GM12878 (cell line): ENCODE measurements around the gene ADSL. TPM values are rescaled to one million over a fixed set of nuclear protein-coding genes. Genes with fewer than 3 reads are reported as not detected.
A peak's percentile ranks its signal among the peaks of the same experiment; 100 is the strongest.

Experiments used
- ATAC-seq: fragments of 200-7000 bp; cut with Tn5 transposase; 3 replicates; pipeline ENCODE4 v1.9.1; 2020; ENCODE audit warnings: mild to moderate bottlenecking, moderate library complexity
- BruUV-seq: library from RNA; stranded (reverse); fragments of 400-500 nt; replicated peaks from 2 replicates; lab custom pipeline; 2021; lab: Mats Ljungman, UMichigan
- CTCF ChIA-PET: fragments of 300-600 bp; sonication (Branson Sonifier 250); formaldehyde crosslinking; extraction: SDS; loops from one replicate; lab custom pipeline; 2021; ENCODE audit warnings: inconsistent platforms; lab: Yijun Ruan, JAX
- POLR2A ChIA-PET: fragments of 350-600 bp; formaldehyde crosslinking; extraction: SDS; loops from one replicate; lab custom pipeline; 2021; ENCODE audit warnings: inconsistent platforms; lab: Charles Lee
- RAD21 ChIA-PET: fragments of 300-600 bp; sonication (Branson Sonifier 250); formaldehyde crosslinking; loops from one replicate; lab custom pipeline; 2023; ENCODE audit warnings: antibody characterized with exemption; ENCODE audit not compliant: unreplicated experiment; lab: Charles Lee
- SMC1A ChIA-PET: fragments of 300-600 bp; sonication (Branson Sonifier 250); formaldehyde crosslinking; loops from one replicate; lab custom pipeline; 2023; ENCODE audit not compliant: unreplicated experiment, uncharacterized antibody; lab: Charles Lee
- DNase-seq: peaks from one replicate; pipeline ENCODE4 v3.0.0-alpha.2; 2011; ENCODE audit warnings: low read depth, low spot score
- FAIRE-seq: peaks from 3 replicates; lab custom pipeline; 2011; peaks lifted over from hg19 to GRCh38; lab: Jason Lieb, UNC
- H2AFZ ChIP-seq: 2 replicates; pipeline ENCODE4 v1.6.0; 2011; ENCODE audit warnings: low read depth, low read length, control low read depth; ENCODE audit not compliant: control insufficient read depth
- H3K27ac ChIP-seq: 2 replicates; pipeline ENCODE4 v1.5.1; 2011; ENCODE audit warnings: control low read depth; ENCODE audit not compliant: control insufficient read depth, insufficient read depth
- H3K27me3 ChIP-seq, 2 experiments: replicated peaks in 1 of 2; 2 replicates each; pipeline versions ENCODE4 v1.6.0 to v1.6.1; 2011; ENCODE audit warnings: low read length in 1 of 2; ENCODE audit not compliant: control insufficient read depth in 2 of 2, insufficient read depth in 2 of 2
- H3K36me3 ChIP-seq, 2 experiments: 2 replicates each; pipeline ENCODE4 v1.5.1; 2011; ENCODE audit warnings: low read length in 1 of 2; ENCODE audit not compliant: control insufficient read depth in 2 of 2, insufficient read depth in 2 of 2
- H3K4me1 ChIP-seq: 2 replicates; pipeline ENCODE4 v1.6.1; 2011; ENCODE audit warnings: mild to moderate bottlenecking, low read length, moderate library complexity, mixed read lengths; ENCODE audit not compliant: control insufficient read depth, insufficient read depth
- H3K4me2 ChIP-seq: 2 replicates; pipeline ENCODE4 v1.6.0; 2011; ENCODE audit warnings: control low read depth; ENCODE audit not compliant: control insufficient read depth, insufficient read depth
- H3K4me3 ChIP-seq: fragments of 200-600 bp; sonication (generic); 2 replicates; pipeline ENCODE4 v1.5.1; 2016
- H3K79me2 ChIP-seq: 2 replicates; pipeline ENCODE4 v1.6.0; 2011; ENCODE audit warnings: low read length; ENCODE audit not compliant: control insufficient read depth, insufficient read depth
- H3K9ac ChIP-seq: 2 replicates; pipeline ENCODE4 v1.8.0; 2011; ENCODE audit warnings: low read length, control low read depth, mixed read lengths; ENCODE audit not compliant: control insufficient read depth, insufficient read depth
- H3K9me3 ChIP-seq: replicated peaks from 3 replicates; pipeline ENCODE4 v1.5.1; 2011; ENCODE audit warnings: mild to moderate bottlenecking, low read length; ENCODE audit not compliant: control insufficient read depth, insufficient read depth
- H4K20me1 ChIP-seq: 2 replicates; pipeline ENCODE4 v1.6.0; 2011; ENCODE audit not compliant: control insufficient read depth, insufficient read depth
- BACH1 ChIP-seq: fragments of 450-650 bp; IDR thresholded peaks from 2 replicates; pipeline ENCODE4 v1.6.1; 2017; ENCODE audit warnings: mild to moderate bottlenecking, borderline replicate concordance
- BMI1 ChIP-seq: fragments of 450-650 bp; IDR thresholded peaks from 2 replicates; pipeline ENCODE4 v1.6.1; 2016; ENCODE audit warnings: mild to moderate bottlenecking, moderate library complexity, borderline replicate concordance
- CHD1 ChIP-seq: IDR thresholded peaks from 2 replicates; pipeline ENCODE4 v1.6.1; 2012; ENCODE audit warnings: low read depth, low read length, improper control_type of control experiment
- CREM ChIP-seq: IDR thresholded peaks from 2 replicates; pipeline ENCODE4 v1.6.1; 2014; ENCODE audit warnings: antibody characterized with exemption, low read depth
- DPF2 ChIP-seq: fragments of 450-650 bp; IDR thresholded peaks from 2 replicates; pipeline ENCODE4 v1.6.1; 2017; ENCODE audit warnings: mild to moderate bottlenecking
- EP300 ChIP-seq, 2 experiments: fragments of 150-350 bp in 1 of 2; IDR thresholded peaks; 2 replicates each; pipeline ENCODE4 v1.6.1; 2011 to 2012; ENCODE audit warnings: low read depth in 2 of 2, low read length in 2 of 2, borderline replicate concordance in 1 of 2, improper control_type of control experiment in 1 of 2, inconsistent platforms in 1 of 2; ENCODE audit not compliant: control insufficient read depth in 1 of 2
- FOXM1 ChIP-seq: IDR thresholded peaks from 2 replicates; pipeline ENCODE4 v1.6.1; 2012; ENCODE audit warnings: low read depth, mild to moderate bottlenecking, inconsistent platforms, low read length, moderate library complexity
- KLF5 ChIP-seq: fragments of 450-650 bp; IDR thresholded peaks from 2 replicates; pipeline ENCODE4 v1.6.1; 2014; ENCODE audit warnings: mild to moderate bottlenecking; ENCODE audit not compliant: partially characterized antibody
- MYB ChIP-seq: fragments of 150-350 bp; IDR thresholded peaks from 2 replicates; pipeline ENCODE4 v1.6.1; 2014; ENCODE audit warnings: mild to moderate bottlenecking, low read depth, low read length, borderline replicate concordance
- NBN ChIP-seq: fragments of 450-650 bp; IDR thresholded peaks from 2 replicates; pipeline ENCODE4 v1.6.1; 2016
- PAX5 ChIP-seq: IDR thresholded peaks from 2 replicates; pipeline ENCODE4 v1.6.1; 2011; ENCODE audit warnings: low read depth, low read length, borderline replicate concordance
- RAD21 ChIP-seq: IDR thresholded peaks from 2 replicates; pipeline ENCODE4 v1.6.1; 2011; ENCODE audit warnings: mild to moderate bottlenecking, low read depth, low read length, moderate library complexity; ENCODE audit not compliant: insufficient read depth
- SMC3 ChIP-seq: IDR thresholded peaks from 2 replicates; pipeline ENCODE4 v1.6.1; 2011; ENCODE audit warnings: low read length, improper control_type of control experiment, borderline replicate concordance
- STAT1 ChIP-seq: fragments of 450-650 bp; conservative IDR thresholded peaks from 2 replicates; pipeline ENCODE4 v1.6.1; 2014; ENCODE audit warnings: antibody characterized with exemption, mild to moderate bottlenecking
- TCF7 ChIP-seq: IDR thresholded peaks from 2 replicates; pipeline ENCODE4 v1.6.1; 2014; ENCODE audit warnings: antibody characterized with exemption, borderline replicate concordance
- YY1 ChIP-seq: IDR thresholded peaks from 2 replicates; pipeline ENCODE4 v1.6.1; 2011; ENCODE audit warnings: low read depth, mild to moderate bottlenecking, low read length
- WGBS: methylation state at CpG from one replicate; pipeline ENCODE4 v1.1.6; 2016; ENCODE audit warnings: low lambda C conversion rate; ENCODE audit not compliant: insufficient replicate concordance, insufficient coverage; ENCODE audit errors: missing lambda C conversion rate; 5-methylcytosine and 5-hydroxymethylcytosine counted together
- in situ Hi-C: fragments of 300-500 bp; cut with MboI; formaldehyde crosslinking; loops from 9 replicates; pipeline ENCODE4 v1.14.3; 2018; ENCODE audit warnings: mixed read lengths
- intact Hi-C: fragments of 100-400 bp; cut with micrococcal nuclease; formaldehyde crosslinking; loops from one replicate; pipeline ENCODE4 v1.14.2; 2022; ENCODE audit not compliant: unreplicated experiment
- polyA plus RNA-seq, 11 experiments: library from polyadenylated mRNA; depleted of rRNA in 4 of 11; unstranded in 6 of 11; stranded (reverse) in 5 of 11; fragments of >200 nt; fragmentation: Nextera tagmentation in 4 of 11; fragmentation: Illumina TruSeq in 1 of 11; extraction: Ambion mirVana in 4 of 11; extraction: Trizol in 1 of 11; gene quantifications; 1 replicate in 1 of 11; 2 replicates in 10 of 11; pipeline versions ENCODE4 v1.2.1 to v1.2.3, GENCODE V29; 2011 to 2016; ENCODE audit warnings: inconsistent platforms in 2 of 11, missing spikeins in 2 of 11, low read depth in 1 of 11
- total RNA-seq, 4 experiments: library from RNA; depleted of rRNA in 3 of 4; stranded (reverse); fragments of >200 nt in 3 of 4; fragmentation: Illumina TruSeq in 1 of 4; extraction: Trizol in 1 of 4; gene quantifications; 2 replicates each; pipeline versions ENCODE4 v1.2.1 to v1.2.3, GENCODE V29; 2013 to 2021
- TF ChIP-seq, protein P1 (sequence below): fragments of 450-650 bp; IDR thresholded peaks from 2 replicates; pipeline ENCODE4 v1.6.1; 2014; ENCODE audit warnings: mild to moderate bottlenecking
- TF ChIP-seq, protein P2 (sequence below): fragments of 450-650 bp; IDR thresholded peaks from 2 replicates; pipeline ENCODE4 v1.6.1; 2016; ENCODE audit warnings: mild to moderate bottlenecking
- TF ChIP-seq, protein P3 (sequence below): fragments of 450-650 bp; IDR thresholded peaks from 2 replicates; pipeline ENCODE4 v1.6.1; 2017; ENCODE audit warnings: mild to moderate bottlenecking, low read depth, inconsistent platforms; ENCODE audit not compliant: poor library complexity, severe bottlenecking

Gene ADSL
- total and polyA plus RNA-seq, 10 of the 15 experiments (the other 5 are each of a cell fraction or from before 2014, with no cell fraction given) = 126 to 313 (median 143) TPM

DNA sequence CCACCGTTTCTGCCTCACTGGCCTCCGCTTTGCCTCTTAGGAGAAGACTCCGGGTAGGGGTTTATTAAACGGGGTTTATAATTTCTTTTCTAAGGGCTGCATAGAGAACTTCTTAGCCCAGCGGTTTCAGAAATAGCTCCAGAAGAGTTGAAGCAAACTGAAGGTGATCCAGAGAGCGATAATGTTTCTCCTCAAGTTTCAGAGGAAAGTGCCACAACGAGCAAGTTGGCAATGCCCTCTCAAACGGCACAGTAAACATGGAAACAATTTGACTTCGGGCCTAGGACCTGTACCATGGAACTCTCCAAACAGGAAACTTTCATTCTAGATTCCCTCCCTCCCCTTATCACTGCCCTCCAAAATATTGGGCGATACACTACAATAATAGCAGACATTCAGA is 1.0 kb downstream of the ADSL start (continued):
- TF ChIP-seq DPF2 (no peak), TCF7 (no peak), BACH1 (no peak), CHD1 (no peak)

DNA sequence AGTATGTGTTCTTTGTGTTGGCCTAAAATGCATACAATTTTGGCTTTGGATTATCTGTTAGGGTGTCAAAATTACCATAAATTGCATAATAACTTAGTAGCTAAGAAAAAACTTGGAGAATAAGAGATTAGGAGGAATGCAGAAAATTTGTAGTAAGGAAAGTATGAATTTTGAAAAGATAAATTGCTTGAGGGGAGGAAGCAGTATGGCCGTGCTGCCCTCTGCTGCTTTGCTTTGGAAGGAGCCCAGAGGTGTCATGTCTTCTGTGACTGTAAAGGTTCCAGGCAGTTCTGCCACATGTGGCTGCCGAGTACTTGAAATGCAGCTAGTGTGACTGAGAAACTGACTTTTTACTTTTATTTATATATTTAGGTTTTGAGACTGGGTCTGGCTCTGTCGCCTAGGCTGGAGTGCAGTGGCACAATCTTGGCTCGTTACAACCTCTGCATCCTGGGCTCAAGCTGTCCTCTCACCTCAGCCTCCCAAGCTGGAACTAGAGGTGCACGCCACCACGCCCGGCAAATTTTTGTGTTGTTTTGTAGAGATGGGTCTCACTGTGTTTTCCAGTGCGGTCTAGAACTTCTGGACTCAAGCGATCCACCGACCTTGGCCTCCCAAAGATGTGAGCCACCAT is 1.8 kb downstream of the ADSL start:
- no peaks in the 10 kb centered on the region for H3K27me3 ChIP-seq
- DNase-seq (no peak), ATAC-seq (peak; percentile 59), FAIRE-seq (peak; percentile 80)
- H3K4me3 ChIP-seq = peak overlapping the region; percentile 81
- ChIA-PET RAD21 (interaction anchor here (0.6 to 4.9 kb wide), 29 partner anchors 12 to 551 kb away, joined by 3 to 40 read pairs (median 4); partner anchors contain the start of gene TNRC6B), CTCF (interaction anchor here (0.6 to 4.6 kb wide), 68 partner anchors 9 to 813 kb away, joined by 3 to 68 read pairs (median 4); partner anchors contain the start of gene TNRC6B), SMC1A (interaction anchor here (0.6 to 5.3 kb wide), 43 partner anchors 9 to 814 kb away, joined by 3 to 67 read pairs (median 6); partner anchors contain the start of gene SGSM3), POLR2A (interaction anchor here (1.0 to 4.4 kb wide), 5 partner anchors 72 to 304 kb away, joined by 3 to 28 read pairs (median 3); no protein-coding TSS in a partner anchor)
- intact Hi-C loops (loop anchor here (5.0 to 10.0 kb wide), 3 partner anchors 46 to 816 kb away; partner anchors contain the start of gene RPS19BP1), in situ Hi-C loops (loop anchor here (5.0 kb wide), 2 partner anchors 301 to 811 kb away; no protein-coding TSS in a partner anchor)
- no peaks in the 10 kb centered on the region for H4K20me1 ChIP-seq
- no peaks in the 10 kb centered on the region for H3K9me3 ChIP-seq
- WGBS = 31% methylated on average over 10 of the region's 10 CpGs
- no peak overlapping the region for H2AFZ ChIP-seq
- H3K4me2 ChIP-seq = peak overlapping the region; percentile 89
- H3K79me2 ChIP-seq = peaks cover 41% of the 10 kb centered on the region
- no peak overlapping the region for H3K27ac ChIP-seq
- no TSS peak for BruUV-seq
- 0 out of 2 replicates have a peak, but pooled peaks cover 3% of the 10 kb centered on the region for H3K4me1 ChIP-seq
- H3K36me3 ChIP-seq = peaks cover 0 to 17% of the 10 kb centered on the region in 2 experiments; a peak in 3 of 4 replicates
- peak overlapping the region; percentile 22 for H3K9ac ChIP-seq
- TF ChIP-seq SMC3 (peak; percentile 81; the same call in 1 of the 2 replicates), EP300 (IDR thresholded peaks at IDR 0.05; ENCODE audit: borderline replicate concordance in 1 of 2, control insufficient read depth in 1 of 2, low read depth in 2 of 2, low read length in 2 of 2) (no peak), RAD21 (peak; percentile 89), STAT1 (no peak), CREM (no peak), BMI1 (no peak), NBN (0 out of 2 replicates have a peak, but pooled peaks have one; percentile 16), KLF5 (peak; percentile 46), MYB (no peak), PAX5 (no peak), YY1 (peak; percentile 83), FOXM1 (0 out of 2 replicates have a peak, but pooled peaks have one; percentile 31)
- TF ChIP-seq, protein P1, sequence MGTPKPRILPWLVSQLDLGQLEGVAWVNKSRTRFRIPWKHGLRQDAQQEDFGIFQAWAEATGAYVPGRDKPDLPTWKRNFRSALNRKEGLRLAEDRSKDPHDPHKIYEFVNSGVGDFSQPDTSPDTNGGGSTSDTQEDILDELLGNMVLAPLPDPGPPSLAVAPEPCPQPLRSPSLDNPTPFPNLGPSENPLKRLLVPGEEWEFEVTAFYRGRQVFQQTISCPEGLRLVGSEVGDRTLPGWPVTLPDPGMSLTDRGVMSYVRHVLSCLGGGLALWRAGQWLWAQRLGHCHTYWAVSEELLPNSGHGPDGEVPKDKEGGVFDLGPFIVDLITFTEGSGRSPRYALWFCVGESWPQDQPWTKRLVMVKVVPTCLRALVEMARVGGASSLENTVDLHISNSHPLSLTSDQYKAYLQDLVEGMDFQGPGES = no peak
- TF ChIP-seq, protein P2, sequence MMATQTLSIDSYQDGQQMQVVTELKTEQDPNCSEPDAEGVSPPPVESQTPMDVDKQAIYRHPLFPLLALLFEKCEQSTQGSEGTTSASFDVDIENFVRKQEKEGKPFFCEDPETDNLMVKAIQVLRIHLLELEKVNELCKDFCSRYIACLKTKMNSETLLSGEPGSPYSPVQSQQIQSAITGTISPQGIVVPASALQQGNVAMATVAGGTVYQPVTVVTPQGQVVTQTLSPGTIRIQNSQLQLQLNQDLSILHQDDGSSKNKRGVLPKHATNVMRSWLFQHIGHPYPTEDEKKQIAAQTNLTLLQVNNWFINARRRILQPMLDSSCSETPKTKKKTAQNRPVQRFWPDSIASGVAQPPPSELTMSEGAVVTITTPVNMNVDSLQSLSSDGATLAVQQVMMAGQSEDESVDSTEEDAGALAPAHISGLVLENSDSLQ = no peak
- TF ChIP-seq, protein P3, sequence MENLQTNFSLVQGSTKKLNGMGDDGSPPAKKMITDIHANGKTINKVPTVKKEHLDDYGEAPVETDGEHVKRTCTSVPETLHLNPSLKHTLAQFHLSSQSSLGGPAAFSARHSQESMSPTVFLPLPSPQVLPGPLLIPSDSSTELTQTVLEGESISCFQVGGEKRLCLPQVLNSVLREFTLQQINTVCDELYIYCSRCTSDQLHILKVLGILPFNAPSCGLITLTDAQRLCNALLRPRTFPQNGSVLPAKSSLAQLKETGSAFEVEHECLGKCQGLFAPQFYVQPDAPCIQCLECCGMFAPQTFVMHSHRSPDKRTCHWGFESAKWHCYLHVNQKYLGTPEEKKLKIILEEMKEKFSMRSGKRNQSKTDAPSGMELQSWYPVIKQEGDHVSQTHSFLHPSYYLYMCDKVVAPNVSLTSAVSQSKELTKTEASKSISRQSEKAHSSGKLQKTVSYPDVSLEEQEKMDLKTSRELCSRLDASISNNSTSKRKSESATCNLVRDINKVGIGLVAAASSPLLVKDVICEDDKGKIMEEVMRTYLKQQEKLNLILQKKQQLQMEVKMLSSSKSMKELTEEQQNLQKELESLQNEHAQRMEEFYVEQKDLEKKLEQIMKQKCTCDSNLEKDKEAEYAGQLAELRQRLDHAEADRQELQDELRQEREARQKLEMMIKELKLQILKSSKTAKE = peak; percentile 38
